Glutamatergic neuron (in vitro differentiated cells): ENCODE data around the gene COL16A1. TPM values are rescaled to one million over a fixed set of nuclear protein-coding genes. Genes with fewer than 3 reads are reported as not detected.

ENCODE experiments used
- DNase-seq: peaks from one replicate; pipeline ENCODE4 v3.0.0; 2022
- H3K27ac Mint-ChIP-seq: one replicate; pipeline ENCODE4 v1.8.0; 2020; ENCODE audit warnings: mild to moderate bottlenecking, mixed read lengths, inconsistent platforms; ENCODE audit not compliant: unreplicated experiment
- H3K27me3 Mint-ChIP-seq: one replicate; pipeline ENCODE4 v1.8.0; 2020; ENCODE audit warnings: mild to moderate bottlenecking, moderate library complexity, mixed read lengths, inconsistent platforms; ENCODE audit not compliant: unreplicated experiment
- H3K36me3 Mint-ChIP-seq: one replicate; pipeline ENCODE4 v1.8.0; 2020; ENCODE audit warnings: mild to moderate bottlenecking, mixed read lengths, inconsistent platforms; ENCODE audit not compliant: unreplicated experiment
- H3K4me1 Mint-ChIP-seq: one replicate; pipeline ENCODE4 v1.8.0; 2020; ENCODE audit warnings: mild to moderate bottlenecking, low read depth, mixed read lengths, inconsistent platforms; ENCODE audit not compliant: unreplicated experiment
- H3K4me3 Mint-ChIP-seq: one replicate; pipeline ENCODE4 v1.8.0; 2020; ENCODE audit warnings: mild to moderate bottlenecking, mixed read lengths, inconsistent platforms; ENCODE audit not compliant: unreplicated experiment
- H3K9me3 Mint-ChIP-seq: one replicate; pipeline ENCODE4 v1.8.0; 2020; ENCODE audit warnings: mild to moderate bottlenecking, moderate library complexity, mixed read lengths, inconsistent platforms; ENCODE audit not compliant: unreplicated experiment
- CTCF ChIP-seq: fragments of 200-600 bp; sonication (generic); IDR thresholded peaks from one replicate; pipeline ENCODE4 v1.5.0; 2021; ENCODE audit not compliant: partially characterized antibody, unreplicated experiment
- total RNA-seq: library from RNA; stranded (reverse); fragmentation: NEBNext Ultra II Directional; extraction: Animal tissue kit (Norgen Biotek cat#: 25700); gene quantifications from one replicate; pipeline ENCODE4 v1.2.1, GENCODE V29; 2021; ENCODE audit not compliant: unreplicated experiment

The COL16A1 gene
- total RNA-seq, 1 donor from 2014 or later = 52.2 TPM

DNA sequence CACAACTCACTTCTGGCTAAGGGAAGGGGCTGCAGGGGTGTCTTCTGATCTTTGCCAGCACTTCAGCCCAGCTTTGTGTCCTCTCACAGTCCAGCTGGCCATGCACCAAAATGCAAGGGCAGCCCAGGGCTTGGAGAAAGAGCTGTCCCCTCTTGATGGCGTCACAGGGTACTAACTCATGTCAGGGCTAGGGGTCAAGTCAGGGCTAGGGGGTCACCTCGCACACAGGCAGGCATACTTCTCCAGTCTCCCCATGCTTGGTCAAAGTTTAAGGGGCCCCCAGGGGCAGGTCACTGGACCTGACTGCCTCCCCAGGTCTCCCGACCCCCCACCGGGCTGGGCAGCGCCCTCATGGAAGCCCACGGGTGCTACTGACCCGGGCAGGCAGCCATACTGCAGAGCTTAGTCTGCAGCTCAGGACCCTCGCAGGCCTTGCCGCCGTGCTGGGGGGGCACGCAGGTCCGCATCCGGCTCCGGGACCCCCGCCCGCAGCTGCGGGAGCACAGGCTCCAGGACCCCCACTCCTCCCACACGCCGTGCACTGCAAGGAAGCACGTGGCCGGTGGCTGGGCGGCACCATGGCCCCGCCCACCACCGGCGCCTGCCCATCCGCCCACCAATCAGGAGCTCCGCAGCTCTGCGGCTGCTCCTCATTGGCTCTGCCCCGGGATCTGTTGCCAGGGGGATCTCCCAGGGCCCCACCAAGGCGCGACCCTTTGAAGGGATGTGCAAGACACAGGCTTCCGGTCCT lies 38.8 kb upstream of the COL16A1 start:
- Mint-ChIP-seq H3K36me3 (no peaks in the 10 kb centered on the region), H3K9me3 (peaks cover 9% of the 10 kb centered on the region), H3K27me3 (peaks cover 19% of the 10 kb centered on the region), H3K4me1 (peaks cover 23% of the 10 kb centered on the region), H3K4me3 (no peak overlapping the region), H3K27ac (no peak overlapping the region)
- no peak for TF ChIP-seq CTCF
- no peak for DNase-seq

GRCh38 chr1:31739346-31739745 lies 35.5 kb upstream of the COL16A1 start:
- no peak for TF ChIP-seq CTCF
- Mint-ChIP-seq H3K9me3 (peaks cover 12% of the 10 kb centered on the region), H3K4me1 (peaks cover 11% of the 10 kb centered on the region), H3K27me3 (peaks cover 12% of the 10 kb centered on the region), H3K36me3 (peaks cover 4% of the 10 kb centered on the region), H3K4me3 (no peak overlapping the region), H3K27ac (no peak overlapping the region)
- DNase-seq = no peak

DNA sequence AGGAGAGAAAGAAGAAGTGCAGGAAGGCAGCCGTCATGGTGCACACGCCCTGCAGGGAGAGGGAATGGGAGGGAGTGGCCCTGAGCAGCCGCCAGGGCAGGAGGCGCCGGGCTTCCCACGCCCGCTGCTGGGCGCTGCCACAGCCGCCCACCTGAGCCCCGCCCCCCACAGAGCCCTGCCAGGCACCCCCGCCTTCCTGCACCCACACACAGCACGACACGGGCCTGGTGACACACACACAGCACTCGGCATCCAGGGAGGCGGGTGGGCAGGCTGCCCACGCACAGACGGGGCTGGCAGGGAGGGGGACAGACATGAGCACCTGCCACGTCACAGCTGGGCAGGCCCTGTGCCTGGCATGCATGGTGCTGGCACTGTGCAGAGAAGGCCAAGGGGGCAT lies 32.9 kb upstream of the COL16A1 start:
- no peak for TF ChIP-seq CTCF
- Mint-ChIP-seq H3K9me3 (peaks cover 9% of the 10 kb centered on the region), H3K36me3 (peaks cover 4% of the 10 kb centered on the region), H3K27ac (no peak overlapping the region), H3K27me3 (peaks cover 14% of the 10 kb centered on the region), H3K4me3 (no peak overlapping the region), H3K4me1 (peaks cover 15% of the 10 kb centered on the region)
- DNase-seq = no peak

- Mint-ChIP-seq H3K4me3 (no peak overlapping the region), H3K27ac (no peak overlapping the region), H3K9me3 (peaks cover 9% of the 10 kb centered on the region), H3K27me3 (peaks cover 14% of the 10 kb centered on the region), H3K36me3 (peaks cover 4% of the 10 kb centered on the region), H3K4me1 (peaks cover 13% of the 10 kb centered on the region)
- DNase-seq = no peak
- TF ChIP-seq CTCF = no peak
Observed at GRCh38 chr1:31735571-31735970, 31.8 kb upstream of the COL16A1 start.

DNA sequence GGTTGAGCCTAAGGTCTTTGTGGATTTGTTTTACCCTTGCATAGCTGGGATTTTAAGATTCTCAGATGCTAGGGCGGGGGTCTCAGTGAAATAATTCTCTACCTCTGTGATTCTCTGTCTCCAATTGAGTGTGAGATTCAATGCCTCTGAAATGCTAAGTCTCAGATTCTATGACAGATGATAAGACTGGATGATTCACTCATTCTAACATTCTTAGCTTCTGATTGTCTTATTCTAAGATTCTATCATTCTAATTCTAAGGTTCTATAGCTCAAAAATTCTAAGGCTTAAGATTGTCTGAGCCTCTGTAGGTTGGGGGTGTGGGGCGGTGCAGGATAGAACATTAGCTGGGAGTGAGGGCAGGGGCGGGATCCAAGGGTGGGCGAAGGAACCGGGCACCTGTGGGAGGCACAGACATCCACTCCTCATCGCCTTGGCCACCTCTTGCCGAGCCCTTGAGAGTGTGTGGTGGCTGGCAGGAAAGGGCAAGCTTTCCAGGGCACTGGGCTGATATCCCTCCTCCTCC lies 30.8 kb upstream of the COL16A1 start:
- no peak for DNase-seq
- no peak overlapping the region for H3K4me3 Mint-ChIP-seq
- peaks cover 12% of the 10 kb centered on the region for H3K4me1 Mint-ChIP-seq
- no peak for TF ChIP-seq CTCF
- peaks cover 4% of the 10 kb centered on the region for H3K36me3 Mint-ChIP-seq
- H3K27ac Mint-ChIP-seq = no peak overlapping the region
- H3K27me3 Mint-ChIP-seq = peaks cover 16% of the 10 kb centered on the region
- H3K9me3 Mint-ChIP-seq = peaks cover 9% of the 10 kb centered on the region
